ENCODE data around the gene PTGIS.
"Not testable (repeated sequence)": the region's sequence is repeated elsewhere in the genome, so short reads cannot be mapped to it uniquely, and the experiment has no call there.

Gene PTGIS

GRCh38 chr20:49567421-49568277 lies at the start of gene PTGIS:
PTGIS (minus strand) TSS chr20:49568137; CDS start chr20:49568116, 21 bp downstream.
- no peak for FAIRE-seq

- not testable (repeated sequence) for FAIRE-seq
These were observed 49.5 kb upstream of the PTGIS start for GRCh38 chr20:49617394-49617793.

- FAIRE-seq: no peak
These were observed 48.4 kb upstream of the PTGIS start for GRCh38 chr20:49616154-49617007.

- no peak for FAIRE-seq
These were observed 47.6 kb upstream of the PTGIS start for GRCh38 chr20:49615401-49616153.

GRCh38 chr20:49615051-49615400 lies 47.1 kb upstream of the PTGIS start:
- not testable (repeated sequence) for FAIRE-seq

- no peak for FAIRE-seq
These were observed 46.6 kb upstream of the PTGIS start for GRCh38 chr20:49614338-49615050.

- no peak for FAIRE-seq
These were observed 44.3 kb upstream of the PTGIS start for GRCh38 chr20:49612127-49612738.

- FAIRE-seq: not testable (repeated sequence)
These were observed 43.7 kb upstream of the PTGIS start for GRCh38 chr20:49611539-49612126.

- FAIRE-seq: no peak
These were observed 43.0 kb upstream of the PTGIS start for GRCh38 chr20:49610691-49611538.

GRCh38 chr20:49608752-49609670 lies 41.1 kb upstream of the PTGIS start:
- FAIRE-seq: no peak

GRCh38 chr20:49607568-49607967 lies 39.6 kb upstream of the PTGIS start:
- FAIRE-seq: no peak

GRCh38 chr20:49603209-49603627 lies 35.3 kb upstream of the PTGIS start:
- no peak for FAIRE-seq

GRCh38 chr20:49602345-49603208 lies 34.6 kb upstream of the PTGIS start:
- no peak for FAIRE-seq

GRCh38 chr20:49601153-49601924 lies 33.4 kb upstream of the PTGIS start:
- FAIRE-seq: no peak

GRCh38 chr20:49599746-49600113 lies 31.8 kb upstream of the PTGIS start:
- no peak for FAIRE-seq

GRCh38 chr20:49597825-49598395 lies 30.0 kb upstream of the PTGIS start:
- FAIRE-seq: no peak
